Sigmoid colon (tissue), 7 donors: ENCODE data around the gene PRKAG3. TPM values are rescaled to one million over a fixed set of nuclear protein-coding genes. Genes with fewer than 3 reads are reported as not detected.
A peak's percentile ranks its signal among the peaks of the same experiment; 100 is the strongest.

Source experiments
- DNase-seq: peaks from one replicate; pipeline ENCODE4 v3.0.0-alpha.2; 2019
- H3K27ac ChIP-seq, 4 donors: fragments of 200-600 bp; sonication (generic); one replicate each; pipeline ENCODE4 v1.5.1; 2016 to 2019; ENCODE audit warnings: mild to moderate bottlenecking in 1 of 4
- H3K27me3 ChIP-seq, 3 donors: fragments of 200-600 bp; sonication (generic); one replicate each; pipeline ENCODE4 v1.5.1; 2019; ENCODE audit warnings: mild to moderate bottlenecking in 1 of 3
- H3K36me3 ChIP-seq, 4 donors: fragments of 200-600 bp; sonication (generic); one replicate each; pipeline ENCODE4 v1.5.1; 2016 to 2019
- H3K4me1 ChIP-seq, 4 donors: fragments of 200-600 bp; sonication (generic); one replicate each; pipeline ENCODE4 v1.5.1; 2017 to 2019
- H3K4me3 ChIP-seq, 4 donors: fragments of 200-600 bp; sonication (generic); one replicate each; pipeline ENCODE4 v1.5.1; 2017 to 2019; ENCODE audit warnings: mild to moderate bottlenecking in 2 of 4, moderate library complexity in 1 of 4
- H3K9me3 ChIP-seq, 4 donors: fragments of 200-600 bp in 3 of 4; sonication (generic) in 3 of 4; one replicate each; pipeline versions ENCODE4 v1.5.1 to v1.6.1; 2013 to 2019
- EP300 ChIP-seq, 4 donors: sonication (generic); formaldehyde crosslinking; IDR thresholded peaks; one replicate each; pipeline ENCODE4 v1.6.1; 2017; ENCODE audit warnings: antibody characterized with exemption in 4 of 4
- POLR2A ChIP-seq, 2 donors: fragments of 450-650 bp; IDR thresholded peaks; one replicate each; pipeline ENCODE4 v1.6.1; 2016; ENCODE audit warnings: antibody characterized with exemption in 2 of 2, mild to moderate bottlenecking in 2 of 2, moderate library complexity in 2 of 2
- POLR2AphosphoS5 ChIP-seq, 4 donors: sonication (generic); formaldehyde crosslinking; IDR thresholded peaks; one replicate each; pipeline ENCODE4 v1.6.1; 2017; ENCODE audit warnings: antibody characterized with exemption in 4 of 4
- WGBS, 2 donors: extraction: QIAGEN DNeasy Blood & Tissue Kit; methylation state at CpG; one replicate each; pipeline ENCODE4 v1.1.7; 2013; 5-methylcytosine and 5-hydroxymethylcytosine counted together
- intact Hi-C: fragments of 100-400 bp; cut with DNase I; formaldehyde crosslinking; loops from one replicate; pipeline ENCODE4 v1.15.1; 2023
- polyA plus RNA-seq, 3 donors: library from polyadenylated mRNA; stranded (reverse); fragments of 200-250 nt; gene quantifications; one replicate each; pipeline ENCODE4 v1.2.3, GENCODE V29; 2013
- total RNA-seq, 4 donors: library from RNA; depleted of rRNA; stranded (reverse); fragments of >200 nt; gene quantifications; one replicate each; pipeline ENCODE4 v1.1.0, GENCODE V29; 2016
- TF ChIP-seq, protein P1 (sequence below), 4 experiments: fragments of 450-650 bp in 3 of 4; fragments of 200-600 bp in 1 of 4; IDR thresholded peaks; one replicate each; pipeline ENCODE4 v1.5.1; 2016 to 2019; ENCODE audit warnings: antibody characterized with exemption in 4 of 4, mild to moderate bottlenecking in 3 of 4, moderate library complexity in 2 of 4
- donor health status: healthy with polysubstance abuse.
- donor health status: Bipolar disorder and iron deficiency.
- donor health status: healthy.

PRKAG3 gene
- total and polyA plus RNA-seq, 7 donors, result not detected

DNA sequence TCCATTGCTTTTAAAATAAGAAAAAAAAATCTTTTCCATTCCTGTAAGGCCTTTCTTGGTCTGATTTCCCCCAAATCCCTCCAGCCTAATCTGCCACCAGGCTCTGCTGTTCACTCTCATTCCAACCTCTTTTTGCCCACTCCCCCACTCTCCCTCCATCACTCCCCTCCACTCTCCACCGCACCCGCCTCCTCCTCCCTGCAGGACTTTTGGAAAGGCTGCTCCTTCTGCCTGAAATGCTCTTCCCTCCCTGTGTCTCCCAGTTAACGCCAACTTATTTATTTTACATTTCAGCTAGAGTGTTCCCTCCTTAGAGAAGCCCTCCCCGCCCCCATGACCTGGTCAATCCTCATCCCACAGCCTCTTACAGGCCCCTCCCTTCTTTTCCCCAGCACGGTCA lies 23.3 kb upstream of the PRKAG3 start:
- WGBS, 2 donors, result 35 to 55% methylated on average over 5 of the region's 5 CpGs
- Histone ChIP-seq H3K27ac (no peak overlapping the region), H3K9me3 (no peaks in the 10 kb centered on the region), H3K27me3 (peaks cover 26 to 98% (median 75%) of the 10 kb centered on the region in 3 donors), H3K4me1 (peaks cover 0 to 19% (median 14%) of the 10 kb centered on the region in 4 donors), H3K4me3 (no peak overlapping the region), H3K36me3 (no peaks in the 10 kb centered on the region)
- no peak for DNase-seq
- TF ChIP-seq POLR2AphosphoS5 (IDR thresholded peaks at IDR 0.05), result no peak
- TF ChIP-seq EP300 (IDR thresholded peaks at IDR 0.05), result no peak
- TF ChIP-seq, protein P1, sequence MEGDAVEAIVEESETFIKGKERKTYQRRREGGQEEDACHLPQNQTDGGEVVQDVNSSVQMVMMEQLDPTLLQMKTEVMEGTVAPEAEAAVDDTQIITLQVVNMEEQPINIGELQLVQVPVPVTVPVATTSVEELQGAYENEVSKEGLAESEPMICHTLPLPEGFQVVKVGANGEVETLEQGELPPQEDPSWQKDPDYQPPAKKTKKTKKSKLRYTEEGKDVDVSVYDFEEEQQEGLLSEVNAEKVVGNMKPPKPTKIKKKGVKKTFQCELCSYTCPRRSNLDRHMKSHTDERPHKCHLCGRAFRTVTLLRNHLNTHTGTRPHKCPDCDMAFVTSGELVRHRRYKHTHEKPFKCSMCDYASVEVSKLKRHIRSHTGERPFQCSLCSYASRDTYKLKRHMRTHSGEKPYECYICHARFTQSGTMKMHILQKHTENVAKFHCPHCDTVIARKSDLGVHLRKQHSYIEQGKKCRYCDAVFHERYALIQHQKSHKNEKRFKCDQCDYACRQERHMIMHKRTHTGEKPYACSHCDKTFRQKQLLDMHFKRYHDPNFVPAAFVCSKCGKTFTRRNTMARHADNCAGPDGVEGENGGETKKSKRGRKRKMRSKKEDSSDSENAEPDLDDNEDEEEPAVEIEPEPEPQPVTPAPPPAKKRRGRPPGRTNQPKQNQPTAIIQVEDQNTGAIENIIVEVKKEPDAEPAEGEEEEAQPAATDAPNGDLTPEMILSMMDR (IDR thresholded peaks at IDR 0.05), result no peak
- TF ChIP-seq POLR2A (IDR thresholded peaks at IDR 0.05), result no peak
- intact Hi-C loops, result no loop called here

DNA sequence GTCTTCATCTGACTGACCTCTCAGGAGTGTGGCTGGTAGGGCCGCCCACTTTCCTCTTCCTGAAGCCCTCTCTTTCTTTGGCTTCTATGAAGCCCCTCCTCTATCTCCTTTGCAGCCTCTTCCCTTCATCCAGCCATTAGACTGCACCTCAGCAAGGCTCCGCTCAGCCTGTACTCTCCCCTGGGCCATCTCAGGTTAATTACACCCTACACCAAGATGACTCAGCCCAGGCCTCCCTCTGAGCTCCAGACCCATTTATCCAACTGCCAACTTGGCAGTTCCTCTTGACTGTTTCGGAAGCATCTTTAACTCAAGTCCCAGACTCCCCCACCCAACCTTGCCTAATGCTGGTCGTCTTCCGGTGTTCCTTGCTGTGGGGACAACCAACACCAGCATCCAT lies 22.2 kb upstream of the PRKAG3 start:
- peak; percentile 50 for DNase-seq
- H3K27me3 ChIP-seq, result peaks cover 15 to 98% (median 66%) of the 10 kb centered on the region in 3 donors

DNA sequence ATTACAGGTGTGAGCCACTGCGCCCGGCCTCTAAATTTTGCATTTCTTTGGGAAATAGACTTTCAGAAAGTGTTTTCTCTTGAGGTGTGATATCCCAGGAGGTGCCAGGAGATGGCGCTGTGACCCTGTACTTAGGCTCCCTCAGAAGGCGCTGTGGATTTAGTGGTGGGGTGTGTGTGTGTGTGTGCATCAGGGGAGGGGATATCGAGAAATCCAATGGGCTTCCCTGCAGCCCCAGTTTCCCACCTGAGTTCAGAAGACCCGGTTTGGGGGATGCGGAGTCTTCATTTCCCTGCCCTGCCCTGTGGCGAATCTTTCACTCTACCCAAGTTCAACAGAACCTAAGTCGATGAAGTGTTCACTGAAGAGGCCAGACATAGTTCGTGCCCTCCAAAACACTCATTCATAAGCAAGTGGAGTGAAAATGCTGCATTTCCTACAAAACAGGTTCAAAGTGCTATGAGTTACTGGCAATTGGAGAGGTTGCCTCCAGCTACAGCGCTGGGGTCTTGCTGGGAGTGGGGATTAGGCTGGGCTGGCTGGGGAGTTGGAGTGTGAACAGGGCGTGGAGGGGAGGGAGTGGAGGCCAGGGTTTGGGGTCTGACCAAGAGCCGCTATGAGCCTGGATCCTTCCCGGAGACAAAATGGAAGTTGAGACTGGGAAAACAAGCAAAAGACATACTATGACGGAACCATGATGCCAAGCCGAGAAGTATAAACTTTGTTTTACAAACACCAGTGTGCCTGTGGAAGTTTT lies 21.5 kb upstream of the PRKAG3 start:
- Histone ChIP-seq H3K9me3 (no peaks in the 10 kb centered on the region), H3K36me3 (no peaks in the 10 kb centered on the region), H3K27ac (no peak overlapping the region), H3K4me3 (no peak overlapping the region), H3K4me1 (peaks cover 0 to 11% (median 3%) of the 10 kb centered on the region in 4 donors), H3K27me3 (peaks cover 8 to 98% (median 61%) of the 10 kb centered on the region in 3 donors)
- no peak for DNase-seq
- TF ChIP-seq EP300 (IDR thresholded peaks at IDR 0.05) (no peak), POLR2A (IDR thresholded peaks at IDR 0.05) (no peak), POLR2AphosphoS5 (IDR thresholded peaks at IDR 0.05) (no peak)
- TF ChIP-seq, protein P1 (IDR thresholded peaks at IDR 0.05), result peak; percentile 24 to 66 (median 61)
- intact Hi-C loops, result loop anchor here (1.0 kb wide), 1 partner anchor 45 kb away; no protein-coding TSS in a partner anchor
- WGBS, 2 donors, result 18% methylated on average over 16 of the region's 16 CpGs

More for the DNA sequence above, 22.2 kb upstream of the PRKAG3 start:
- Histone ChIP-seq H3K27ac (no peak overlapping the region), H3K4me1 (peaks cover 0 to 11% (median 4%) of the 10 kb centered on the region in 4 donors), H3K9me3 (no peaks in the 10 kb centered on the region), H3K4me3 (no peak overlapping the region), H3K36me3 (no peaks in the 10 kb centered on the region)
- intact Hi-C loops, result loop anchor here (1.0 kb wide), 1 partner anchor 45 kb away; no protein-coding TSS in a partner anchor
- 32 to 39% methylated on average over 5 of the region's 5 CpGs for WGBS, 2 donors
- TF ChIP-seq, protein P1 (IDR thresholded peaks at IDR 0.05), result no peak
- no peak for TF ChIP-seq EP300 (IDR thresholded peaks at IDR 0.05)
- TF ChIP-seq POLR2A (IDR thresholded peaks at IDR 0.05), result no peak
- no peak for TF ChIP-seq POLR2AphosphoS5 (IDR thresholded peaks at IDR 0.05)

DNA sequence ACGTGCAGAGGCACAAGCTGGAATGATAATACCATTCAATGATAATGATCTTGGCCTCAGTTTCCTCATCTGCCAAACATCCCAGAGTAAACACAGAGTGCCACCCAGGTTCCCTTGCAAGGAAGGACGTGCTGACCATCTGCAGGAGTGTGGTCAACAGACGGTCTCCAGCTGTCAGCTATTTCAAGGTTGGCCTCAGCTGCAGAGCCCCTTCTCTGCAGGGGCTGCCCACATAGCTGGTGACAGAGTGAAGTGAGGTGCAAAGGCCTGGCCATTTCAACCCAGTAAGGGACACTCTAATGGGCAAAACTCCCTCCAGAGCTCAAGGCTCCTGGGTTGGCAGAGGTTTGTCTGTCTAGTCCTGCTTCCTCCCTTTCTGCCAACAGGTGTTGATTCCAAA lies 19.7 kb upstream of the PRKAG3 start:
- H3K27me3 ChIP-seq, result peaks cover 8 to 83% (median 49%) of the 10 kb centered on the region in 3 donors
- intact Hi-C loops, result no loop called here

More for the DNA sequence above, 19.7 kb upstream of the PRKAG3 start:
- H3K4me1 ChIP-seq, result peaks cover 0 to 11% (median 4%) of the 10 kb centered on the region in 4 donors
- no peaks in the 10 kb centered on the region for H3K9me3 ChIP-seq
- TF ChIP-seq, protein P1 (IDR thresholded peaks at IDR 0.05), result no peak
- TF ChIP-seq POLR2AphosphoS5 (IDR thresholded peaks at IDR 0.05) (no peak), POLR2A (IDR thresholded peaks at IDR 0.05) (no peak), EP300 (IDR thresholded peaks at IDR 0.05) (no peak)
- no peak for DNase-seq
- H3K36me3 ChIP-seq, result no peaks in the 10 kb centered on the region
- H3K4me3 ChIP-seq, result no peak overlapping the region
- 45 to 51% methylated on average over 3 of the region's 3 CpGs for WGBS, 2 donors
- no peak overlapping the region for H3K27ac ChIP-seq
